ENCODE results near the gene PLA2G4F. TPM values are rescaled to one million over a fixed set of nuclear protein-coding genes. Genes with fewer than 3 reads are reported as not detected.

Gene PLA2G4F
- total RNA-seq, 1 experiment from 2014 or later: not detected

DNA sequence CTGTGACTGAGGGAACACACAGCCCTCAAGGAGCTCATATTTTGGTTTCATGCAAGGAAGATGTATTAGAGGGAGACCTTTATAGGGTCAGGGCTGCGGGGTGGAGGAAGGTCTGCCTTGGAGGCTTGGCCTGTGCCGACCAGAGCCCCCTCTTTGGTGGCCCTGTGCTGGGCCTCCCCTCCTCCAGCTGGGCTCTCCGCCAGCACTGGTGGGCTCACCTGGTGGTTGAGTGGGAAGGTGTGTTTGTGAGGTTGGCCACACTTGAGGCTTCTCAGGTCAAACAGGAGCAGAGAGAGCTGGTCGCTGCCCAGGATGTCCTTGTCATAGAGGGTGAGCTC is 2.6 kb downstream of the PLA2G4F start:
- no peak overlapping the region for H4K5ac ChIP-seq (ENCODE audit: insufficient read length, low read depth, low read length)
- H3K27me3 ChIP-seq (ENCODE audit: insufficient read depth, low read length): no peaks in the 10 kb centered on the region
- TF ChIP-seq CTCF (conservative IDR thresholded peaks at IDR 0.05): no peak
- no peak overlapping the region for H3K18ac ChIP-seq (ENCODE audit: insufficient read length, low read depth, low read length)
- H3K4me2 ChIP-seq (ENCODE audit: insufficient read depth, insufficient read length, low read length): no peak overlapping the region
- no peaks in the 10 kb centered on the region for H4K20me1 ChIP-seq (ENCODE audit: control insufficient read depth, insufficient read depth, insufficient read length)
- H3K27ac Mint-ChIP-seq: no peak overlapping the region
- H2AK5ac ChIP-seq (ENCODE audit: insufficient read length, low read length): no peak overlapping the region
- no peak overlapping the region for H3K4me3 Mint-ChIP-seq
- H3K4me1 Mint-ChIP-seq: peaks cover 3 to 9% of the 10 kb centered on the region in 2 experiments; a peak in 3 of 4 replicates
- no peak overlapping the region for H3K27ac ChIP-seq (ENCODE audit: insufficient read length, low read depth, low read length)
- H3K27me3 Mint-ChIP-seq (ENCODE audit: low read depth): no peaks in the 10 kb centered on the region; the same call in 1 of the 2 replicates
- no peak overlapping the region for H3T11ph ChIP-seq (ENCODE audit: low read length)
- peaks cover 0 to 4% (median 0%) of the 10 kb centered on the region in 3 experiments; a peak in 1 of 7 replicates for H3K36me3 Mint-ChIP-seq (ENCODE audit: insufficient read depth in 1 of 3, low read depth in 3 of 3)
- no peak overlapping the region for H2BK15ac ChIP-seq (ENCODE audit: low read depth, low read length)
- no peaks in the 10 kb centered on the region for H3K4me1 ChIP-seq (ENCODE audit: insufficient read depth, low read length)
- H3K23ac ChIP-seq (ENCODE audit: insufficient read length, low read depth, low read length): no peak overlapping the region
- no peak overlapping the region for H2BK12ac ChIP-seq (ENCODE audit: insufficient read length, low read depth, low read length)
- no peak overlapping the region for H2BK20ac ChIP-seq (ENCODE audit: low read depth, low read length, poor library complexity, severe bottlenecking)
- H4K8ac ChIP-seq (replicated peaks; ENCODE audit: insufficient read length, low read depth, low read length): no peak overlapping the region
- WGBS (ENCODE audit: extremely low coverage, insufficient read length, low lambda C conversion rate): no CpG with 5 or more reads among the region's 4 CpGs
- no peak overlapping the region for H4K91ac ChIP-seq (ENCODE audit: insufficient read length, low read depth, low read length)
- no peaks in the 10 kb centered on the region for H3K9me3 ChIP-seq (ENCODE audit: control insufficient read depth, low read depth, low read length)
- no peaks in the 10 kb centered on the region for H3K23me2 ChIP-seq (ENCODE audit: insufficient read length, low read depth, low read length, poor library complexity, severe bottlenecking)
- no peak overlapping the region for H2AFZ ChIP-seq (ENCODE audit: low read length)
- no peaks in the 10 kb centered on the region for H3K79me2 ChIP-seq (ENCODE audit: insufficient read depth, low read length)
- H3K14ac ChIP-seq (ENCODE audit: insufficient read depth, low read length): no peak overlapping the region
- H3K9ac ChIP-seq (ENCODE audit: extremely low read depth, insufficient read length, low read length): no peak overlapping the region
- H3K9me3 Mint-ChIP-seq: no peaks in the 10 kb centered on the region
- no peaks in the 10 kb centered on the region for H3K79me1 ChIP-seq (ENCODE audit: insufficient read depth, low read depth, low read length, poor library complexity, severe bottlenecking)
- DNase-seq: no peak
- no peak overlapping the region for H2BK120ac ChIP-seq (ENCODE audit: low read depth, low read length, poor library complexity, severe bottlenecking)
- no peak overlapping the region for H2BK5ac ChIP-seq (ENCODE audit: insufficient read length, low read length)
- no peak overlapping the region for H3K56ac ChIP-seq (ENCODE audit: insufficient read length, low read depth, low read length)
- H3K4ac ChIP-seq (ENCODE audit: low read depth, low read length): no peak overlapping the region
